Endothelial cell of umbilical vein (primary cell): ENCODE results near the gene NCEH1. TPM values are rescaled to one million over a fixed set of nuclear protein-coding genes. Genes with fewer than 3 reads are reported as not detected.

Experiments
- BruUV-seq: library from RNA; stranded (reverse); fragments of 400-500 nt; replicated peaks from 2 replicates; lab custom pipeline; 2021; lab: Mats Ljungman, UMichigan
- CTCF ChIA-PET: fragments of 300-600, 350-600 bp; sonication (Branson Sonifier 250); formaldehyde crosslinking; loops from one replicate; lab custom pipeline; 2021; ENCODE audit warnings: antibody characterized with exemption, inconsistent platforms; lab: Charles Lee
- POLR2A ChIA-PET: fragments of 300-600, 350-600 bp; sonication (Branson Sonifier 250); formaldehyde crosslinking; loops from one replicate; lab custom pipeline; 2021; ENCODE audit warnings: antibody characterized with exemption, inconsistent platforms; lab: Charles Lee
- DNase-seq: peaks from one replicate; pipeline ENCODE4 v3.0.0-alpha.2; 2011; ENCODE audit warnings: low read depth, low spot score
- FAIRE-seq: peaks from 2 replicates; lab custom pipeline; 2011; peaks lifted over from hg19 to GRCh38; lab: Jason Lieb, UNC
- H2AFZ ChIP-seq: 2 replicates; pipeline ENCODE4 v1.6.0; 2012; ENCODE audit warnings: low read depth, low read length, control low read depth, inconsistent platforms
- H3K27ac ChIP-seq: 2 replicates; pipeline ENCODE4 v1.5.1; 2011; ENCODE audit warnings: low read depth, mild to moderate bottlenecking, control low read depth, low read length, moderate library complexity; ENCODE audit not compliant: insufficient read depth
- H3K27me3 ChIP-seq, 2 experiments: 2 replicates each; pipeline versions ENCODE4 v1.6.0 to v1.6.1; 2011; ENCODE audit warnings: low read length in 2 of 2, mixed read lengths in 1 of 2; ENCODE audit not compliant: control insufficient read depth in 2 of 2, insufficient read depth in 2 of 2
- H3K36me3 ChIP-seq, 2 experiments: 2 replicates in 1 of 2; 3 replicates in 1 of 2; pipeline ENCODE4 v1.5.1; 2011; ENCODE audit warnings: low read length in 2 of 2, mild to moderate bottlenecking in 1 of 2, moderate library complexity in 1 of 2; ENCODE audit not compliant: control insufficient read depth in 2 of 2, insufficient read depth in 2 of 2; ENCODE audit errors: extremely low read depth in 1 of 2
- H3K4me1 ChIP-seq: 3 replicates; pipeline ENCODE4 v1.5.1; 2011; ENCODE audit warnings: mild to moderate bottlenecking, low read length; ENCODE audit not compliant: control insufficient read depth, insufficient read depth; ENCODE audit errors: extremely low read depth
- H3K4me2 ChIP-seq: 2 replicates; pipeline ENCODE4 v1.6.1; 2011; ENCODE audit warnings: low read length, control low read depth, mixed read lengths; ENCODE audit not compliant: insufficient read depth
- H3K4me3 ChIP-seq, 3 experiments: fragments of 200-600 bp in 1 of 3; sonication (generic), shearing (Covaris generic) in 1 of 3; replicated peaks in 1 of 3; 2 replicates each; pipeline ENCODE4 v1.5.1; 2011 to 2016; ENCODE audit warnings: control low read depth in 3 of 3, low read length in 3 of 3, mild to moderate bottlenecking in 2 of 3, inconsistent platforms in 1 of 3, low read depth in 1 of 3, moderate library complexity in 1 of 3; ENCODE audit not compliant: insufficient read depth in 1 of 3
- H3K79me2 ChIP-seq: 2 replicates; pipeline ENCODE4 v1.6.0; 2012; ENCODE audit warnings: low read length, inconsistent platforms; ENCODE audit not compliant: control insufficient read depth, insufficient read depth
- H3K9ac ChIP-seq: replicated peaks from 2 replicates; pipeline ENCODE3; 2011; ENCODE audit warnings: low read length, control low read depth; ENCODE audit not compliant: insufficient read depth; ENCODE audit errors: extremely low read depth
- H3K9me1 ChIP-seq: replicated peaks from 3 replicates; pipeline ENCODE4 v1.6.0; 2011; ENCODE audit warnings: mild to moderate bottlenecking, low read length; ENCODE audit not compliant: control insufficient read depth, insufficient read depth; ENCODE audit errors: extremely low read depth
- H3K9me3 ChIP-seq: replicated peaks from 2 replicates; pipeline ENCODE4 v1.5.1; 2012; ENCODE audit warnings: low read length, inconsistent platforms; ENCODE audit not compliant: control insufficient read depth, insufficient read depth
- H4K20me1 ChIP-seq: replicated peaks from 2 replicates; pipeline ENCODE3; 2011; ENCODE audit warnings: mild to moderate bottlenecking, low read length; ENCODE audit not compliant: control insufficient read depth, insufficient read depth; ENCODE audit errors: extremely low read depth
- CTCF ChIP-seq, 2 donors: IDR thresholded peaks; 1 replicate in 1 of 2; 2 replicates in 1 of 2; pipeline ENCODE4 v1.5.1; 2011; ENCODE audit warnings: low read length in 2 of 2, mild to moderate bottlenecking in 2 of 2, moderate library complexity in 2 of 2, control low read depth in 1 of 2, inconsistent platforms in 1 of 2, low read depth in 1 of 2; ENCODE audit not compliant: insufficient read depth in 1 of 2; ENCODE audit errors: extremely low read depth in 1 of 2
- FOS ChIP-seq: IDR thresholded peaks from 2 replicates; pipeline ENCODE4 v1.6.1; 2011; ENCODE audit warnings: mild to moderate bottlenecking, low read length, moderate library complexity, borderline replicate concordance; ENCODE audit not compliant: insufficient read depth
- JUN ChIP-seq: IDR thresholded peaks from 2 replicates; pipeline ENCODE4 v1.6.1; 2011; ENCODE audit warnings: borderline replicate concordance, low read depth; ENCODE audit not compliant: insufficient read length, insufficient read depth
- MAX ChIP-seq: IDR thresholded peaks from 2 replicates; pipeline ENCODE4 v1.6.1; 2011; ENCODE audit not compliant: insufficient read depth, insufficient read length
- dilution Hi-C: fragments of 300-500 bp; cut with MboI; formaldehyde crosslinking; loops from one replicate; pipeline ENCODE4 v1.15.0; 2019; ENCODE audit warnings: low sequenced_read_pairs; ENCODE audit not compliant: extremely low pct_ligation_motif_present
- intact Hi-C: fragments of 100-400 bp; cut with micrococcal nuclease; formaldehyde crosslinking; loops from one replicate; pipeline ENCODE4 v1.10.0; 2022
- polyA plus RNA-seq, 4 experiments: library from polyadenylated mRNA; depleted of rRNA in 3 of 4; stranded (reverse) in 3 of 4; unstranded in 1 of 4; fragments of >200 nt; gene quantifications; 2 replicates each; pipeline versions ENCODE4 v1.2.1 to v1.2.3, GENCODE V29; 2011 to 2012; ENCODE audit warnings: missing spikeins in 1 of 4
- total RNA-seq: library from RNA; stranded (reverse); gene quantifications from 2 replicates; pipeline ENCODE4 v1.2.3, GENCODE V29; 2021

NCEH1 gene
- total and polyA plus RNA-seq, 2 donors (not counting 3 experiments of a cell fraction or from before 2014, with no cell fraction given): 10.0 to 20.3 TPM

- no peak for TF ChIP-seq JUN
- TF ChIP-seq CTCF (IDR thresholded peaks at IDR 0.05; ENCODE audit: extremely low read depth in 1 of 2, insufficient read depth in 1 of 2, low read depth in 1 of 2, low read length in 2 of 2): no peak
- no peak for TF ChIP-seq FOS
- TF ChIP-seq MAX: no peak
- Histone ChIP-seq H3K9me1 (no peaks in the 10 kb centered on the region), H3K27me3 (no peaks in the 10 kb centered on the region), H2AFZ (no peak overlapping the region), H3K4me1 (no peaks in the 10 kb centered on the region), H3K9me3 (no peaks in the 10 kb centered on the region), H3K79me2 (peaks cover 40% of the 10 kb centered on the region), H3K4me3 (no peak overlapping the region), H3K36me3 (no peaks in the 10 kb centered on the region), H4K20me1 (no peaks in the 10 kb centered on the region), H3K27ac (no peak overlapping the region), H3K9ac (no peak overlapping the region), H3K4me2 (no peak overlapping the region)
- no peak for FAIRE-seq
- ChIA-PET CTCF (interaction anchor here (1.0 to 3.9 kb wide), 6 partner anchors 12 to 25 kb away, joined by 3 to 15 read pairs (median 4); partner anchors contain the start of gene NCEH1), POLR2A (no interaction called here)
- no TSS peak for BruUV-seq
- dilution Hi-C loops: no loop called here
- no peak for DNase-seq
- intact Hi-C loops: no loop called here
Measured at GRCh38 chr3:172685331-172686214, 25.3 kb downstream of the NCEH1 start.
